Testis (tissue), 3 donors: ENCODE results near the gene RIIAD1. TPM values are rescaled to one million over a fixed set of nuclear protein-coding genes. Genes with fewer than 3 reads are reported as not detected.

Source experiments
- DNase-seq: peaks from one replicate; pipeline ENCODE4 v3.0.0-alpha.2; 2019
- H3K27ac ChIP-seq, 2 donors: fragments of 200-600 bp; sonication (generic); one replicate each; pipeline ENCODE4 v1.5.1; 2019
- H3K27me3 ChIP-seq: fragments of 200-600 bp; sonication (generic); one replicate; pipeline ENCODE4 v1.5.1; 2019
- H3K36me3 ChIP-seq: fragments of 200-600 bp; sonication (generic); one replicate; pipeline ENCODE4 v1.5.1; 2017; ENCODE audit warnings: low read depth; ENCODE audit errors: missing control alignments
- H3K4me1 ChIP-seq: fragments of 200-600 bp; sonication (generic); one replicate; pipeline ENCODE4 v1.5.1; 2019
- H3K4me3 ChIP-seq, 2 donors: fragments of 200-600 bp; sonication (generic); one replicate each; pipeline ENCODE4 v1.5.1; 2017 to 2019
- H3K9me3 ChIP-seq: fragments of 200-600 bp; sonication (generic); one replicate; pipeline ENCODE4 v1.5.1; 2017
- POLR2A ChIP-seq: fragments of 450-650 bp; IDR thresholded peaks from one replicate; pipeline ENCODE4 v1.6.1; 2017; ENCODE audit warnings: antibody characterized with exemption, mild to moderate bottlenecking, moderate library complexity
- WGBS, 2 donors: methylation state at CpG; one replicate each; pipeline ENCODE4 v1.1.5; 2018; 5-methylcytosine and 5-hydroxymethylcytosine counted together
- intact Hi-C: fragments of 100-400 bp; cut with DNase I; formaldehyde crosslinking; loops from one replicate; pipeline ENCODE4 v1.15.1; 2023; ENCODE audit warnings: low total_unique reads
- polyA plus RNA-seq: library from polyadenylated mRNA; stranded (reverse); fragments of 350-450 nt; fragmentation: Illumina TruSeq; extraction: RNeasy Lipid Tissue Mini Kit (QIAGEN cat#74804); gene quantifications from one replicate; pipeline ENCODE4 v1.2.3, GENCODE V29; 2014; ENCODE audit warnings: low read depth, low replicate concordance; ENCODE audit not compliant: insufficient read depth
- total RNA-seq, 2 donors: library from RNA; depleted of rRNA; stranded (reverse); fragments of >200 nt; gene quantifications; one replicate each; pipeline ENCODE4 v1.2.3, GENCODE V29; 2016
- TF ChIP-seq, protein P1 (sequence below), 3 experiments: fragments of 450-650 bp in 2 of 3; fragments of 200-600 bp in 1 of 3; sonication (generic) in 1 of 3; IDR thresholded peaks; one replicate each; pipeline ENCODE4 v1.5.1; 2016 to 2019; ENCODE audit warnings: antibody characterized with exemption in 3 of 3, mild to moderate bottlenecking in 2 of 3, moderate library complexity in 1 of 3

The RIIAD1 gene
- total and polyA plus RNA-seq, 3 donors from 2014 or later = 6.4 to 30.2 (median 20.5) TPM

DNA sequence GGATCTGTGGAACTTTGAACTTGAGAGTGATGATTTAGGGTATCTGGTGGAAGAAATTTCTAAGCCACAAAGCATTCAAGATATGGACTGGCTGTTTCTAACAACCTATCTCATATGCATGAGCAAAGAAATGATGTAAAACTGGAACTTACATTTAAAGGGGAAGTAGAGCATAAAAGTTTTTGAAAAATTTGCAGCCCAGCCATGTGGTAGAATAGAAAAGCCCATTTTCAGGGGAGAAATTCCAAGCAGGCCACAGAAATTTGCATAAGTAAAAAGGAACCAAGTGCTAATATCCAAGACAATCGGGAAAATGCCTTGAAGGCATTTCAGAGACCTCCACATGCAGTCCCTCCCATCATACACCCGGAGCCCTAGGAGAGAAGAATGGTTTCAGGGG lies 15.7 kb downstream of the RIIAD1 start:
- WGBS, 2 donors = 82 to 93% methylated on average over 2 of the region's 2 CpGs
- Histone ChIP-seq H3K4me3 (no peak overlapping the region), H3K4me1 (no peaks in the 10 kb centered on the region), H3K9me3 (no peaks in the 10 kb centered on the region), H3K27ac (no peak overlapping the region), H3K36me3 (no peaks in the 10 kb centered on the region), H3K27me3 (no peaks in the 10 kb centered on the region)
- TF ChIP-seq POLR2A = no peak
- TF ChIP-seq, protein P1, sequence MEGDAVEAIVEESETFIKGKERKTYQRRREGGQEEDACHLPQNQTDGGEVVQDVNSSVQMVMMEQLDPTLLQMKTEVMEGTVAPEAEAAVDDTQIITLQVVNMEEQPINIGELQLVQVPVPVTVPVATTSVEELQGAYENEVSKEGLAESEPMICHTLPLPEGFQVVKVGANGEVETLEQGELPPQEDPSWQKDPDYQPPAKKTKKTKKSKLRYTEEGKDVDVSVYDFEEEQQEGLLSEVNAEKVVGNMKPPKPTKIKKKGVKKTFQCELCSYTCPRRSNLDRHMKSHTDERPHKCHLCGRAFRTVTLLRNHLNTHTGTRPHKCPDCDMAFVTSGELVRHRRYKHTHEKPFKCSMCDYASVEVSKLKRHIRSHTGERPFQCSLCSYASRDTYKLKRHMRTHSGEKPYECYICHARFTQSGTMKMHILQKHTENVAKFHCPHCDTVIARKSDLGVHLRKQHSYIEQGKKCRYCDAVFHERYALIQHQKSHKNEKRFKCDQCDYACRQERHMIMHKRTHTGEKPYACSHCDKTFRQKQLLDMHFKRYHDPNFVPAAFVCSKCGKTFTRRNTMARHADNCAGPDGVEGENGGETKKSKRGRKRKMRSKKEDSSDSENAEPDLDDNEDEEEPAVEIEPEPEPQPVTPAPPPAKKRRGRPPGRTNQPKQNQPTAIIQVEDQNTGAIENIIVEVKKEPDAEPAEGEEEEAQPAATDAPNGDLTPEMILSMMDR (IDR thresholded peaks at IDR 0.05) = no peak
- intact Hi-C loops = loop anchor here (10.0 kb wide), 1 partner anchor 202 kb away; no protein-coding TSS in a partner anchor
- DNase-seq = no peak

DNA sequence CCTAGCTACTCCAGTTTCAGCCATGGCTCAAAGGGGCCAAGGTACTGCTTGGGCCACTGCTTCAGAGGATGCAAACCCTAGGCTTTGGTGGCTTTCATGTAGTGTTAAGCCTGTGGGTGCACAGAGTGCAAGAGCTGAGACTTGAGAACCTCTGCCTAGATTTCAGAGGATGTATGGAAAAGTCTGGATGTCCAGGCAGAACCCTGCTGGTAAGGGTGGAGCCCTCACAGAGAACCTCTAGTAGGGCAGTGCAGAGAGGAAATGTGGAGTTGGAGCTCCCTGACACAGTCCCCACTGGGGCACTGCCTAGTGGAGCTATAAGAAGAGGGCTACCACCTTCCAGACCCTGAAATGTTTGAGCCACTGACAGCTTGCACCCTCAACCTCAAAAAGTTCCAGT lies 16.2 kb downstream of the RIIAD1 start:
- Histone ChIP-seq H3K27ac (no peak overlapping the region), H3K27me3 (no peaks in the 10 kb centered on the region), H3K36me3 (no peaks in the 10 kb centered on the region), H3K4me1 (no peaks in the 10 kb centered on the region), H3K9me3 (no peaks in the 10 kb centered on the region), H3K4me3 (no peak overlapping the region)
- TF ChIP-seq, protein P1 (IDR thresholded peaks at IDR 0.05) = no peak
- TF ChIP-seq POLR2A = no peak
- DNase-seq = no peak
- intact Hi-C loops = loop anchor here (10.0 kb wide), 1 partner anchor 203 kb away; no protein-coding TSS in a partner anchor

DNA sequence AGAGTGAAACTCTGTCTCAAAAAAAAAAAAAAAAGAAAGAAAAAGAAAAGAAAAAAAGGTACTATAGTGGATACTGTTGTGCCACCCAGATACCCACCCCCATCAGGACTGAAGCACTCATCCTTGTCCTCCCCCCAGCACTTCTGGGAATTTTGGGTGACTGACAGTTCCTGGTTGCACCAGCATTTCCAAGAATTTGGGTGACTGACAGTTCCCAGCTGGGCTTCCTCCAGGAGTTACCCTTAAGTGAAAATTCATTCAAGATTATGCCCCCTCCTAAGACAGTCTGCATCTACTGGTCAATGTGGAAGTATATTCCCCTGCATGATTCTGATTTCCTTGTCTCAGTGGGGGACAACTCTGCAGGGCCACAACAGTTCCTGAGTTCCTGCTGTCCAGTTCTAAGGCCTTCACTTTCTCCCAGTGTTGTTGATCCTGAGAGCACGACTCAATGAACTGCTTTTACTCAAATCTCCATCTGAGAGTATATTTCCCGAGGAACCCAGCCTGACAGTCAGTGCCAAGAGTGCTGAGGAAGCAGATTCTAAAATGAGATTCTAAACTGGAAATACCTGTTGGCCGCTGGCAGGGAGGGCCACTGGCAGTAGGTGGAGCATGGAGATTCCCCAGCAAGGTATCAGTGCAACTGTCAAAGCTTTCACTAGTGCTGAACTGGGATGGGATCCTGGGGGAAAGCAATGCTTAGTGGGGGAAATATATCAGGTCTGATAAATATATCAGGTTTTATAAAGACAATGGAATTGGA lies 18.5 kb downstream of the RIIAD1 start:
- no peaks in the 10 kb centered on the region for H3K27me3 ChIP-seq
- H3K9me3 ChIP-seq = no peaks in the 10 kb centered on the region
- H3K36me3 ChIP-seq = no peaks in the 10 kb centered on the region
- no peaks in the 10 kb centered on the region for H3K4me1 ChIP-seq
- H3K27ac ChIP-seq = no peak overlapping the region
- intact Hi-C loops = loop anchor here (10.0 kb wide), 1 partner anchor 205 kb away; no protein-coding TSS in a partner anchor
- WGBS, 2 donors = 74 to 81% methylated on average over 3 of the region's 3 CpGs
- no peak for TF ChIP-seq POLR2A
- TF ChIP-seq, protein P1 (IDR thresholded peaks at IDR 0.05) = no peak
- no peak for DNase-seq
- no peak overlapping the region for H3K4me3 ChIP-seq

DNA sequence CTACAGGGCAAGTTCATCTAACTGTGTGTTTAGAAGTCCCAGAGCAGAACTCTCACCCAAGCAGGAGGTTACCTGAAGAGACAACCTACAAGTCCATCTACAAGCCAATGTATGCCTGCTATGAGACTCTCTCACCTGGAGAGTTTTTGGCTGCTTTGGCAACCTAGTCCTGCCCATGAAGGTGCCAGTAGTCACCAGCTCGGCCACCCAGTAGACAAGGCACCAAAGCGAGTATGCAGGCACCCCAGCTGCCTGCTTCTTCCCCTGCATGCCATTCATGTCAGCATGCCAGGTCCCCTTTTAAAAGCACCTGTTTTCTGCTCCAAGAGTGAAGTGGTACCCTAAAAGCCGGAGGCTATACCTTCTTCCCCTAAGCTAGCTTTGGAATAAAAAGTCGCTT lies 20.2 kb downstream of the RIIAD1 start:
- WGBS, 2 donors = 91 to 93% methylated on average over 4 of the region's 4 CpGs
- intact Hi-C loops = no loop called here
- Histone ChIP-seq H3K27me3 (no peaks in the 10 kb centered on the region), H3K27ac (no peak overlapping the region), H3K4me1 (no peaks in the 10 kb centered on the region), H3K36me3 (no peaks in the 10 kb centered on the region), H3K4me3 (no peak overlapping the region), H3K9me3 (no peaks in the 10 kb centered on the region)
- DNase-seq = no peak
- TF ChIP-seq, protein P1 (IDR thresholded peaks at IDR 0.05) = no peak
- no peak for TF ChIP-seq POLR2A

DNA sequence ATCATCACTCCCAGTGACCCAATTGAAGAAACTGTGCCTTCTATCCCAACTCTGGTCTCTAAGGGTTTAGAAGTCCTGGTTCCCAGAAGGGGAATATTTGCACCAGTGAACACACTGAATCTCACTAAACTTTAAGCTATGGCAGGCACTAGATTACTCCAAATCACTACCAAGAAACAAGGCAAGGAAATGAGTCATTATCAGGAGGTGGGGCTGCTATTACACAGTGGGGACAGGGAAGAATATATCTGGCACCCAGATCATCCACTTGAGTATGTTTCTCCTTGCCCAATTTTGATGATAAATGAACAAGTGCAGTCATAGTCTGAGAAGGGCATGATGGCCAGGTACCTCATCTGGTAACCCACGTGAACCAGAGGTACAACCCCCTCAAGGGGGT lies 35.0 kb downstream of the RIIAD1 start:
- no peak for DNase-seq
- WGBS, 2 donors = 75 to 88% methylated on average over 1 of the region's 1 CpG
- TF ChIP-seq POLR2A = no peak
- TF ChIP-seq, protein P1 (IDR thresholded peaks at IDR 0.05) = no peak
- intact Hi-C loops = no loop called here
- Histone ChIP-seq H3K27me3 (no peaks in the 10 kb centered on the region), H3K36me3 (no peaks in the 10 kb centered on the region), H3K4me3 (no peak overlapping the region), H3K9me3 (no peaks in the 10 kb centered on the region), H3K4me1 (no peaks in the 10 kb centered on the region), H3K27ac (no peak overlapping the region)
